Gastroesophageal sphincter (tissue), 3 donors: ENCODE data around the gene SMPX.

Source experiments
- POLR2A ChIP-seq, 2 donors: fragments of 450-650 bp; IDR thresholded peaks; one replicate each; pipeline ENCODE4 v1.6.1; 2017; ENCODE audit warnings: antibody characterized with exemption in 2 of 2, mild to moderate bottlenecking in 2 of 2, moderate library complexity in 1 of 2
- POLR2AphosphoS5 ChIP-seq: sonication (generic); formaldehyde crosslinking; IDR thresholded peaks from one replicate; pipeline ENCODE4 v1.6.1; 2017; ENCODE audit warnings: antibody characterized with exemption
- TF ChIP-seq, protein P1 (sequence below), 4 experiments: fragments of 200-600 bp in 2 of 4; fragments of 450-650 bp in 2 of 4; sonication (generic) in 1 of 4; IDR thresholded peaks; one replicate each; pipeline ENCODE4 v1.5.1; 2017 to 2019; ENCODE audit warnings: antibody characterized with exemption in 4 of 4, mild to moderate bottlenecking in 2 of 4, moderate library complexity in 2 of 4

DNA sequence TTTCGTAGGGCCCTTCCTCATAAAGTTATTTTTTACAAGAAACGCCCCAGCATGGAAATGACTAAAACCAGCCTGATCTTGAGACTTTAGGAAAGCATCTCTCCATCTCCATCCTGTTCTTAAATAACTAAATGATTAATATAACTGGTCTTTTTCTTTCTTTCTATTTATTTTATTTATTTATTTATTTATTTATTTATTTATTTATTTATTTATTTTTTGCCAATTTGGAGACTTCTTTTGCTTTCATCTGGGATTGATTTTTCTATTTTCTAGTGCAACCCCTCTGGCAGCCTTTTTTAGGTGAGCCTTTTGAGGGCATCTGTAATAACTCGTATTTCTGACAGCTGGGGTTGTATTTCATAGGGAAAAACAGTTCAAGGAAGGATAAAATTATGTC lies 98.6 kb downstream of the SMPX start:
- TF ChIP-seq POLR2AphosphoS5 (no peak), POLR2A (IDR thresholded peaks at IDR 0.05) (no peak)
- TF ChIP-seq, protein P1, sequence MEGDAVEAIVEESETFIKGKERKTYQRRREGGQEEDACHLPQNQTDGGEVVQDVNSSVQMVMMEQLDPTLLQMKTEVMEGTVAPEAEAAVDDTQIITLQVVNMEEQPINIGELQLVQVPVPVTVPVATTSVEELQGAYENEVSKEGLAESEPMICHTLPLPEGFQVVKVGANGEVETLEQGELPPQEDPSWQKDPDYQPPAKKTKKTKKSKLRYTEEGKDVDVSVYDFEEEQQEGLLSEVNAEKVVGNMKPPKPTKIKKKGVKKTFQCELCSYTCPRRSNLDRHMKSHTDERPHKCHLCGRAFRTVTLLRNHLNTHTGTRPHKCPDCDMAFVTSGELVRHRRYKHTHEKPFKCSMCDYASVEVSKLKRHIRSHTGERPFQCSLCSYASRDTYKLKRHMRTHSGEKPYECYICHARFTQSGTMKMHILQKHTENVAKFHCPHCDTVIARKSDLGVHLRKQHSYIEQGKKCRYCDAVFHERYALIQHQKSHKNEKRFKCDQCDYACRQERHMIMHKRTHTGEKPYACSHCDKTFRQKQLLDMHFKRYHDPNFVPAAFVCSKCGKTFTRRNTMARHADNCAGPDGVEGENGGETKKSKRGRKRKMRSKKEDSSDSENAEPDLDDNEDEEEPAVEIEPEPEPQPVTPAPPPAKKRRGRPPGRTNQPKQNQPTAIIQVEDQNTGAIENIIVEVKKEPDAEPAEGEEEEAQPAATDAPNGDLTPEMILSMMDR (IDR thresholded peaks at IDR 0.05) = no peak
